C4-2B (cell line): ENCODE data around the gene GRIP1.

Source experiments
- CTCF ChIP-seq: fragments of 450-650 bp; conservative IDR thresholded peaks from 2 replicates; pipeline ENCODE4 v1.5.1; 2017; ENCODE audit warnings: mild to moderate bottlenecking
- ZFX ChIP-seq: fragments of 450-650 bp; IDR thresholded peaks from 2 replicates; pipeline ENCODE4 v1.6.1; 2017

- TF ChIP-seq CTCF (no peak), ZFX (no peak)
Measured at GRCh38 chr12:66594688-66595087, 84.2 kb downstream of the GRIP1 start.
